HEK293 (cell line): ENCODE data around the gene RHBDL2.

ENCODE experiments used
- CTCF ChIA-PET: fragments of 350-600 bp; formaldehyde crosslinking; extraction: SDS; loops from one replicate; lab custom pipeline; 2021; ENCODE audit warnings: antibody characterized with exemption; lab: Yijun Ruan, JAX
- POLR2A ChIA-PET: fragments of 300-600 bp; formaldehyde crosslinking; extraction: SDS; loops from one replicate; lab custom pipeline; 2020; ENCODE audit warnings: antibody characterized with exemption, inconsistent platforms; lab: Yijun Ruan, JAX
- H3K27ac ChIP-seq: fragments of 200-500 bp; sonication (Bioruptor generic); 2 replicates; pipeline ENCODE4 v1.5.1; 2014; ENCODE audit warnings: low read depth, low read length, control low read depth, inconsistent platforms; ENCODE audit errors: extremely low read depth
- H3K36me3 ChIP-seq, 2 experiments: fragments of 200-500 bp in 1 of 2; sonication (Bioruptor generic) in 1 of 2; 1 replicate in 1 of 2; 2 replicates in 1 of 2; pipeline ENCODE4 v1.5.1; 2014 to 2017; ENCODE audit warnings: inconsistent platforms in 2 of 2, low read length in 2 of 2; ENCODE audit not compliant: control insufficient read depth in 2 of 2, insufficient read depth in 1 of 2
- H3K4me1 ChIP-seq: fragments of 200-500 bp; sonication (Bioruptor generic); 2 replicates; pipeline ENCODE4 v1.5.1; 2014; ENCODE audit warnings: mild to moderate bottlenecking, low read length, inconsistent platforms; ENCODE audit not compliant: control insufficient read depth, insufficient read depth
- H3K4me3 ChIP-seq: 2 replicates; pipeline ENCODE4 v1.5.1; 2011; ENCODE audit warnings: low read depth, mild to moderate bottlenecking, control low read depth, low read length, moderate library complexity
- H3K9me3 ChIP-seq: fragments of 200-500 bp; sonication (Bioruptor generic); 2 replicates; pipeline ENCODE4 v1.5.1; 2014; ENCODE audit warnings: low read depth, low read length, inconsistent platforms; ENCODE audit not compliant: control insufficient read depth, insufficient read depth
- FEZF1 ChIP-seq: fragments of 450-650 bp; formaldehyde crosslinking; IDR thresholded peaks from 2 replicates; pipeline ENCODE4 v1.5.1; 2016; ENCODE audit warnings: missing biosample characterization, missing genetic modification characterization
- MZF1 ChIP-seq: fragments of 450-650 bp; formaldehyde crosslinking; IDR thresholded peaks from 2 replicates; pipeline ENCODE4 v1.5.1; 2017; ENCODE audit warnings: missing biosample characterization, missing genetic modification characterization, borderline replicate concordance
- PRDM1 ChIP-seq: fragments of 450-650 bp; formaldehyde crosslinking; IDR thresholded peaks from 2 replicates; pipeline ENCODE4; 2016; ENCODE audit warnings: missing biosample characterization, missing genetic modification characterization
- SCRT2 ChIP-seq: fragments of 450-650 bp; formaldehyde crosslinking; IDR thresholded peaks from 2 replicates; pipeline ENCODE4 v1.5.1; 2016; ENCODE audit warnings: missing biosample characterization, missing genetic modification characterization
- ZNF169 ChIP-seq: fragments of 450-650 bp; formaldehyde crosslinking; IDR thresholded peaks from 2 replicates; pipeline ENCODE4 v1.5.1; 2016; ENCODE audit warnings: missing biosample characterization, missing genetic modification characterization
- ZNF248 ChIP-seq: fragments of 450-650 bp; formaldehyde crosslinking; IDR thresholded peaks from 2 replicates; pipeline ENCODE4 v1.5.1; 2017; ENCODE audit warnings: missing biosample characterization, missing genetic modification characterization
- ZNF558 ChIP-seq: fragments of 450-650 bp; formaldehyde crosslinking; IDR thresholded peaks from 2 replicates; pipeline ENCODE4 v1.5.1; 2016; ENCODE audit warnings: missing biosample characterization, missing genetic modification characterization
- ZNF571 ChIP-seq: fragments of 450-650 bp; formaldehyde crosslinking; IDR thresholded peaks from 2 replicates; pipeline ENCODE4 v1.5.0; 2017; ENCODE audit warnings: missing biosample characterization, missing genetic modification characterization
- ZNF600 ChIP-seq: fragments of 450-650 bp; formaldehyde crosslinking; IDR thresholded peaks from 2 replicates; pipeline ENCODE4 v1.5.1; 2016; ENCODE audit warnings: missing biosample characterization, missing genetic modification characterization
- ZNF623 ChIP-seq: fragments of 450-650 bp; formaldehyde crosslinking; IDR thresholded peaks from 2 replicates; pipeline ENCODE4 v1.5.1; 2016; ENCODE audit warnings: missing biosample characterization, missing genetic modification characterization
- ZNF664 ChIP-seq: fragments of 450-650 bp; formaldehyde crosslinking; IDR thresholded peaks from 2 replicates; pipeline ENCODE4 v1.5.1; 2016; ENCODE audit warnings: missing biosample characterization, missing genetic modification characterization
- ZNF776 ChIP-seq: fragments of 450-650 bp; formaldehyde crosslinking; IDR thresholded peaks from 2 replicates; pipeline ENCODE4 v1.5.0; 2017; ENCODE audit warnings: missing biosample characterization, missing genetic modification characterization, borderline replicate concordance
- TF ChIP-seq, protein P1 (sequence below): fragments of 450-650 bp; formaldehyde crosslinking; IDR thresholded peaks from 2 replicates; pipeline ENCODE4 v1.5.1; 2016; ENCODE audit warnings: missing biosample characterization, missing genetic modification characterization
- TF ChIP-seq, protein P2 (sequence below): fragments of 450-650 bp; formaldehyde crosslinking; IDR thresholded peaks from 2 replicates; pipeline ENCODE4 v1.5.1; 2016; ENCODE audit warnings: missing biosample characterization, missing genetic modification characterization
- TF ChIP-seq, protein P3 (sequence below): fragments of 450-650 bp; formaldehyde crosslinking; IDR thresholded peaks from 2 replicates; pipeline ENCODE4 v1.5.1; 2016; ENCODE audit warnings: missing biosample characterization, missing genetic modification characterization

RHBDL2 gene

DNA sequence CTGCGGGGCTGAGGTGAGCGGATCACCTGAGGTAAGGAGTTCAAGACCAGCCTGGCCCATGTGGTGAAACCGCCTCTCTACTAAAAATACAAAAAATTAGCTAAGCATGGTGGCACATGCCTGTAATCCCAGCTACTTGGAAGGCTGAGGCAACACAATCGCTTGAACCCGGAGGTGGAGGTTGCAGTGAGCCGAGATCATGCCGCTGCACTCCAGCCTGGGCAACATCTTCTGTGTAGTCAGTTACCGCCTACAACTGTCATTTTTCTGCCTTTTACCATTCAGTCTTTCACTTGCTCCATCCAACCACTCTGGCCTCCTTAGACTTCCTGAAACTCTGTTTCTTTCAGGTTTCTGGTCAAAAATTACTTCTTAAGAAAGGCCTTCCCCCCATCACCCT is 70.6 kb downstream of the RHBDL2 start (continued):
- TF ChIP-seq, protein P1, sequence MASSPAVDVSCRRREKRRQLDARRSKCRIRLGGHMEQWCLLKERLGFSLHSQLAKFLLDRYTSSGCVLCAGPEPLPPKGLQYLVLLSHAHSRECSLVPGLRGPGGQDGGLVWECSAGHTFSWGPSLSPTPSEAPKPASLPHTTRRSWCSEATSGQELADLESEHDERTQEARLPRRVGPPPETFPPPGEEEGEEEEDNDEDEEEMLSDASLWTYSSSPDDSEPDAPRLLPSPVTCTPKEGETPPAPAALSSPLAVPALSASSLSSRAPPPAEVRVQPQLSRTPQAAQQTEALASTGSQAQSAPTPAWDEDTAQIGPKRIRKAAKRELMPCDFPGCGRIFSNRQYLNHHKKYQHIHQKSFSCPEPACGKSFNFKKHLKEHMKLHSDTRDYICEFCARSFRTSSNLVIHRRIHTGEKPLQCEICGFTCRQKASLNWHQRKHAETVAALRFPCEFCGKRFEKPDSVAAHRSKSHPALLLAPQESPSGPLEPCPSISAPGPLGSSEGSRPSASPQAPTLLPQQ (tag by site-specific recombination), result no peak
- TF ChIP-seq PRDM1 (tag by site-specific recombination) (peak; percentile 35), ZNF600 (no peak), ZNF664 (tag by site-specific recombination) (no peak)

DNA sequence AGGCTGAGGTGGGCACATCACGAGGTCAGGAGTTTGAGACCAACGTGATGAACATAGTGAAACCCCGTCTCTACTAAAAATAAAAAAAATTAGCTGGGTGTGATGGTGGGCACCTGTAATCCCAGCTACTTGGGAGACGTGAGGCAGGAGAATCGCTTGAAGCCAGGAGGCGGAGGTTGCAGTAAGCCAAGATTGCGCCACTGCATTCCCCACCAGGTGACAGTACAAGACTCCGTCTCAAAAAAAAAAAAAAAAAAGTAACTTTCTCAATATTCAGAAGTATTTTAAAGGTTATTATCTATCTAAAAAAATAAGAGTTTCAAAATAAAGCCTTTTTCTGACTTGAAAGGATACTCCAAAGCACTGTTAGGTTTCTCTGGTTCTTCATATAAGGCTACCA is 74.4 kb downstream of the RHBDL2 start:
- H3K36me3 ChIP-seq, result peaks cover 5 to 49% of the 10 kb centered on the region in 2 experiments; a peak in 2 of 3 replicates
- no peak overlapping the region for H3K4me3 ChIP-seq
- H3K9me3 ChIP-seq, result no peaks in the 10 kb centered on the region
- POLR2A ChIA-PET, result no interaction called here
- CTCF ChIA-PET, result no interaction called here
- H3K4me1 ChIP-seq, result peaks cover 3% of the 10 kb centered on the region; the same call in 1 of the 2 replicates
- H3K27ac ChIP-seq, result no peak overlapping the region
- no peak for TF ChIP-seq FEZF1 (tag by site-specific recombination)
- no peak for TF ChIP-seq MZF1
- no peak for TF ChIP-seq ZNF571 (tag by site-specific recombination)
- no peak for TF ChIP-seq ZNF558 (tag by site-specific recombination)
- no peak for TF ChIP-seq ZNF248 (tag by site-specific recombination)
- no peak for TF ChIP-seq ZNF169 (tag by site-specific recombination)

DNA sequence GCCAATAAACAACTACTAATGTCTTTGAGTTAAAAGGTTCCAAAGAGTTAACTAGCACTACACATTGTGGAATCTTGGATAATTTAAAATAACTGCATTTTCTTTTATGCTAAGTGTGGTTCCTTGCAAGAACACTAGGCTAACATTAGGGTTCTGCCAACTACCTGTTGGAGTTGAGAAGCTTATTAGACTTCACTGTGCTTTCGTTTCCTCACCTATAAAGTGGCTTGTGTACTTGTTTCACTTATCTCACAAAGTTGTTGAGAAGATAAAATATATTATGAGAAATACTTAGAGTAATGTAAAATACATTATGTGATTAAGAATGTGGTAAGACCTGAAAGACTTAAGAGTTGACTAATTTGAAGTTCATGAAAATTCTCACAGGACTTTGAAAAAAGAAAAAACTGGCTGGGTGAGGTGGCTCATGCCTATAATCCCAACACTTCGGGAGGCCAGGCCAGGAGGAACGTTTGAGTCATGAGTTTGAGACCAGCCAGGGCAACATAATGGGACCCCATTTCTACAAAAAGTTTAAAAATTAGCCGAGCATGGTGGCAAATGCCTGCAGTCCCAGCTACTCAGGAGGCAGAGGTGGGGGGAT is 76.4 kb downstream of the RHBDL2 start:
- H3K27ac ChIP-seq, result no peak overlapping the region
- TF ChIP-seq, protein P2, sequence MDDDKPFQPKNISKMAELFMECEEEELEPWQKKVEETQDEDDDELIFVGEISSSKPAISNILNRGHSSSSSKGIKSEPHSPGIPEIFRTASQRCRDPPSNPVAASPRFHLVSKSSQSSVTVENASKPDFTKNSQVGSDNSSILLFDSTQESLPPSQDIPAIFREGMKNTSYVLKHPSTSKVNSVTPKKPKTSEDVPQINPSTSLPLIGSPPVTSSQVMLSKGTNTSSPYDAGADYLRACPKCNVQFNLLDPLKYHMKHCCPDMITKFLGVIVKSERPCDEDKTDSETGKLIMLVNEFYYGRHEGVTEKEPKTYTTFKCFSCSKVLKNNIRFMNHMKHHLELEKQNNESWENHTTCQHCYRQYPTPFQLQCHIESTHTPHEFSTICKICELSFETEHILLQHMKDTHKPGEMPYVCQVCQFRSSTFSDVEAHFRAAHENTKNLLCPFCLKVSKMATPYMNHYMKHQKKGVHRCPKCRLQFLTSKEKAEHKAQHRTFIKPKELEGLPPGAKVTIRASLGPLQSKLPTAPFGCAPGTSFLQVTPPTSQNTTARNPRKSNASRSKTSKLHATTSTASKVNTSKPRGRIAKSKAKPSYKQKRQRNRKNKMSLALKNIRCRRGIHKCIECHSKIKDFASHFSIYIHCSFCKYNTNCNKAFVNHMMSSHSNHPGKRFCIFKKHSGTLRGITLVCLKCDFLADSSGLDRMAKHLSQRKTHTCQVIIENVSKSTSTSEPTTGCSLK, result no peak
- TF ChIP-seq, protein P3, sequence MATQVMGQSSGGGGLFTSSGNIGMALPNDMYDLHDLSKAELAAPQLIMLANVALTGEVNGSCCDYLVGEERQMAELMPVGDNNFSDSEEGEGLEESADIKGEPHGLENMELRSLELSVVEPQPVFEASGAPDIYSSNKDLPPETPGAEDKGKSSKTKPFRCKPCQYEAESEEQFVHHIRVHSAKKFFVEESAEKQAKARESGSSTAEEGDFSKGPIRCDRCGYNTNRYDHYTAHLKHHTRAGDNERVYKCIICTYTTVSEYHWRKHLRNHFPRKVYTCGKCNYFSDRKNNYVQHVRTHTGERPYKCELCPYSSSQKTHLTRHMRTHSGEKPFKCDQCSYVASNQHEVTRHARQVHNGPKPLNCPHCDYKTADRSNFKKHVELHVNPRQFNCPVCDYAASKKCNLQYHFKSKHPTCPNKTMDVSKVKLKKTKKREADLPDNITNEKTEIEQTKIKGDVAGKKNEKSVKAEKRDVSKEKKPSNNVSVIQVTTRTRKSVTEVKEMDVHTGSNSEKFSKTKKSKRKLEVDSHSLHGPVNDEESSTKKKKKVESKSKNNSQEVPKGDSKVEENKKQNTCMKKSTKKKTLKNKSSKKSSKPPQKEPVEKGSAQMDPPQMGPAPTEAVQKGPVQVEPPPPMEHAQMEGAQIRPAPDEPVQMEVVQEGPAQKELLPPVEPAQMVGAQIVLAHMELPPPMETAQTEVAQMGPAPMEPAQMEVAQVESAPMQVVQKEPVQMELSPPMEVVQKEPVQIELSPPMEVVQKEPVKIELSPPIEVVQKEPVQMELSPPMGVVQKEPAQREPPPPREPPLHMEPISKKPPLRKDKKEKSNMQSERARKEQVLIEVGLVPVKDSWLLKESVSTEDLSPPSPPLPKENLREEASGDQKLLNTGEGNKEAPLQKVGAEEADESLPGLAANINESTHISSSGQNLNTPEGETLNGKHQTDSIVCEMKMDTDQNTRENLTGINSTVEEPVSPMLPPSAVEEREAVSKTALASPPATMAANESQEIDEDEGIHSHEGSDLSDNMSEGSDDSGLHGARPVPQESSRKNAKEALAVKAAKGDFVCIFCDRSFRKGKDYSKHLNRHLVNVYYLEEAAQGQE (tag by site-specific recombination), result no peak
- no peak for TF ChIP-seq ZNF776 (tag by site-specific recombination)
- peak; percentile 86 for TF ChIP-seq SCRT2 (tag by site-specific recombination)
- TF ChIP-seq ZNF623 (tag by site-specific recombination), result no peak
- H3K4me3 ChIP-seq, result no peak overlapping the region
- CTCF ChIA-PET, result no interaction called here
- POLR2A ChIA-PET, result no interaction called here
- H3K9me3 ChIP-seq, result no peaks in the 10 kb centered on the region
- H3K4me1 ChIP-seq, result no peaks in the 10 kb centered on the region
- peaks cover 5 to 54% of the 10 kb centered on the region in 2 experiments; a peak in 2 of 3 replicates for H3K36me3 ChIP-seq
